Nephron progenitor cell (in vitro differentiated cells): ENCODE measurements around the gene ABTB2.

ENCODE experiments used
- DNase-seq: peaks from one replicate; pipeline ENCODE4 v3.0.0; 2021
- H3K27ac Mint-ChIP-seq: 2 replicates; pipeline ENCODE4 v1.8.0; 2021; ENCODE audit warnings: mild to moderate bottlenecking, moderate library complexity, mixed read lengths
- H3K27me3 Mint-ChIP-seq: 2 replicates; pipeline ENCODE4 v1.8.0; 2021; ENCODE audit warnings: mild to moderate bottlenecking, low read depth, mixed read lengths; ENCODE audit not compliant: poor library complexity
- H3K36me3 Mint-ChIP-seq: 2 replicates; pipeline ENCODE4 v1.8.0; 2021; ENCODE audit warnings: low read depth, mixed read lengths
- H3K4me1 Mint-ChIP-seq: 2 replicates; pipeline ENCODE4 v1.8.0; 2021; ENCODE audit warnings: mixed read lengths
- H3K4me3 Mint-ChIP-seq: 2 replicates; pipeline ENCODE4 v1.8.0; 2021; ENCODE audit warnings: mild to moderate bottlenecking, moderate library complexity, mixed read lengths
- H3K9me3 Mint-ChIP-seq: 2 replicates; pipeline ENCODE4 v1.8.0; 2021; ENCODE audit warnings: mild to moderate bottlenecking, moderate library complexity, mixed read lengths
- CTCF ChIP-seq: fragments of 200-600 bp; sonication (generic); IDR thresholded peaks from 2 replicates; pipeline ENCODE4 v1.5.0; 2021; ENCODE audit warnings: antibody characterized with exemption

Gene ABTB2

GRCh38 chr11:34303028-34303570 is 54.7 kb downstream of the ABTB2 start:
- H3K27ac Mint-ChIP-seq = no peak overlapping the region
- no peak overlapping the region for H3K4me3 Mint-ChIP-seq
- no peaks in the 10 kb centered on the region for H3K36me3 Mint-ChIP-seq

GRCh38 chr11:34302046-34302921 is 55.5 kb downstream of the ABTB2 start:
- no peaks in the 10 kb centered on the region for H3K9me3 Mint-ChIP-seq
- H3K36me3 Mint-ChIP-seq = no peaks in the 10 kb centered on the region
- no peak overlapping the region for H3K27ac Mint-ChIP-seq
- H3K4me1 Mint-ChIP-seq = peaks cover 54% of the 10 kb centered on the region
- H3K27me3 Mint-ChIP-seq = peaks cover 20% of the 10 kb centered on the region
- DNase-seq = no peak
- TF ChIP-seq CTCF = no peak
- H3K4me3 Mint-ChIP-seq = no peak overlapping the region

More at GRCh38 chr11:34303028-34303570, 54.7 kb downstream of the ABTB2 start:
- no peak for TF ChIP-seq CTCF
- no peak for DNase-seq
- peaks cover 54% of the 10 kb centered on the region for H3K4me1 Mint-ChIP-seq
- no peaks in the 10 kb centered on the region for H3K9me3 Mint-ChIP-seq
- H3K27me3 Mint-ChIP-seq = peaks cover 24% of the 10 kb centered on the region

- Mint-ChIP-seq H3K27ac (no peak overlapping the region), H3K27me3 (peaks cover 30% of the 10 kb centered on the region), H3K4me3 (no peak overlapping the region), H3K36me3 (no peaks in the 10 kb centered on the region), H3K4me1 (peaks cover 59% of the 10 kb centered on the region), H3K9me3 (no peaks in the 10 kb centered on the region)
- no peak for DNase-seq
- no peak for TF ChIP-seq CTCF
Measured at GRCh38 chr11:34300926-34301295, 56.9 kb downstream of the ABTB2 start.

- Mint-ChIP-seq H3K27ac (no peak overlapping the region), H3K4me1 (peaks cover 56% of the 10 kb centered on the region), H3K9me3 (no peaks in the 10 kb centered on the region), H3K4me3 (no peak overlapping the region), H3K27me3 (peaks cover 28% of the 10 kb centered on the region), H3K36me3 (no peaks in the 10 kb centered on the region)
- DNase-seq = no peak
- TF ChIP-seq CTCF = no peak
Measured at GRCh38 chr11:34300026-34300925, 57.5 kb downstream of the ABTB2 start.

GRCh38 chr11:34299284-34299972 is 58.4 kb downstream of the ABTB2 start:
- Mint-ChIP-seq H3K4me3 (no peak overlapping the region), H3K27me3 (peaks cover 29% of the 10 kb centered on the region), H3K27ac (no peak overlapping the region), H3K36me3 (no peaks in the 10 kb centered on the region), H3K4me1 (peaks cover 52% of the 10 kb centered on the region), H3K9me3 (no peaks in the 10 kb centered on the region)
- DNase-seq = no peak
- no peak for TF ChIP-seq CTCF
